NCI-H2196 treated with DMSO at 0.1 percent for 48 hours (cell line): Measurements from ENCODE around the gene KDM8.
A peak's percentile ranks its signal among the peaks of the same experiment; 100 is the strongest.

Source experiments
- DNase-seq: peaks from one replicate; lab custom pipeline; 2025; ENCODE audit not compliant: unreplicated experiment; lab: John Stamatoyannopoulos, UW

Gene KDM8

GRCh38 chr16:27214084-27214961 is 11.0 kb downstream of the KDM8 start:
- peak; percentile 10 for DNase-seq

GRCh38 chr16:27215660-27216059 is 12.3 kb downstream of the KDM8 start:
- no peak for DNase-seq

GRCh38 chr16:27216297-27216885 is 13.1 kb downstream of the KDM8 start:
- no peak for DNase-seq

- peak; percentile 22 for DNase-seq
Measured at GRCh38 chr16:27217256-27217655, 13.9 kb downstream of the KDM8 start.

GRCh38 chr16:27218756-27219155 is 15.4 kb downstream of the KDM8 start:
- no peak for DNase-seq

GRCh38 chr16:27219161-27219560 is 15.8 kb downstream of the KDM8 start:
- DNase-seq: no peak

GRCh38 chr16:27220120-27220519 is 16.8 kb downstream of the KDM8 start:
- no peak for DNase-seq

- no peak for DNase-seq
Measured at GRCh38 chr16:27220527-27220926, 17.2 kb downstream of the KDM8 start.

- DNase-seq: no peak
Measured at GRCh38 chr16:27220991-27221390, 17.7 kb downstream of the KDM8 start.

GRCh38 chr16:27221576-27222248 is 18.4 kb downstream of the KDM8 start:
- DNase-seq: no peak

- no peak for DNase-seq
Measured at GRCh38 chr16:27222249-27223225, 19.2 kb downstream of the KDM8 start.

- no peak for DNase-seq
Measured at GRCh38 chr16:27223226-27223610, 19.9 kb downstream of the KDM8 start.

- DNase-seq: no peak
Measured at GRCh38 chr16:27223701-27224100, 20.4 kb downstream of the KDM8 start.

- DNase-seq: no peak
Measured at GRCh38 chr16:27224271-27224737, 21.0 kb downstream of the KDM8 start.

GRCh38 chr16:27224741-27225300 is 21.5 kb downstream of the KDM8 start:
- DNase-seq: no peak

GRCh38 chr16:27225536-27226360 is 22.4 kb downstream of the KDM8 start:
- no peak for DNase-seq

GRCh38 chr16:27226476-27226875 is 23.1 kb downstream of the KDM8 start:
- no peak for DNase-seq

GRCh38 chr16:27226976-27227705 is 23.8 kb downstream of the KDM8 start:
- DNase-seq: no peak

GRCh38 chr16:27228045-27228444 is 24.7 kb downstream of the KDM8 start:
- no peak for DNase-seq
